Globus pallidus (tissue), 1 donor: ENCODE results near the gene SIRT6.
A peak's percentile ranks its signal among the peaks of the same experiment; 100 is the strongest.
"Not testable (repeated sequence)": the region's sequence is repeated elsewhere in the genome, so short reads cannot be mapped to it uniquely, and the experiment has no call there.

Source experiments
- DNase-seq: peaks from one replicate; pipeline ENCODE4 v3.0.0-alpha.2; 2015; ENCODE audit warnings: low spot score

Gene SIRT6

GRCh38 chr19:4174895-4175668 lies 7.3 kb downstream of the SIRT6 start:
- no peak for DNase-seq

GRCh38 chr19:4174213-4174894 lies 8.0 kb downstream of the SIRT6 start:
- no peak for DNase-seq

- no peak for DNase-seq
These were observed 8.7 kb downstream of the SIRT6 start for GRCh38 chr19:4173479-4174212.

- no peak for DNase-seq
These were observed 9.4 kb downstream of the SIRT6 start for GRCh38 chr19:4172861-4173473.

GRCh38 chr19:4171676-4172075 lies 10.7 kb downstream of the SIRT6 start:
- no peak for DNase-seq

- DNase-seq: no peak
These were observed 18.1 kb downstream of the SIRT6 start for GRCh38 chr19:4164262-4164661.

GRCh38 chr19:4161415-4162077 lies 20.8 kb downstream of the SIRT6 start:
- DNase-seq: no peak

GRCh38 chr19:4157971-4158370 lies 24.4 kb downstream of the SIRT6 start:
- DNase-seq: not testable (repeated sequence)

- DNase-seq: no peak
These were observed 25.2 kb downstream of the SIRT6 start for GRCh38 chr19:4157164-4157563.

GRCh38 chr19:4154571-4155312 lies 27.6 kb downstream of the SIRT6 start:
- DNase-seq: no peak

- DNase-seq: no peak
These were observed 29.9 kb downstream of the SIRT6 start for GRCh38 chr19:4152241-4152998.

GRCh38 chr19:4151623-4152022 lies 30.7 kb downstream of the SIRT6 start:
- DNase-seq: no peak

GRCh38 chr19:4149518-4150288 lies 32.7 kb downstream of the SIRT6 start:
- no peak for DNase-seq

- DNase-seq: no peak
These were observed 37.6 kb downstream of the SIRT6 start for GRCh38 chr19:4144666-4145249.

- not testable (repeated sequence) for DNase-seq
These were observed 39.4 kb downstream of the SIRT6 start for GRCh38 chr19:4142916-4143315.

- peak; percentile 18 for DNase-seq
These were observed 42.1 kb downstream of the SIRT6 start for GRCh38 chr19:4140237-4140711.

- DNase-seq: peak; percentile 41
These were observed 42.6 kb downstream of the SIRT6 start for GRCh38 chr19:4139614-4140236.

GRCh38 chr19:4138445-4138844 lies 43.9 kb downstream of the SIRT6 start:
- no peak for DNase-seq

- DNase-seq: no peak
These were observed 45.7 kb downstream of the SIRT6 start for GRCh38 chr19:4136680-4137088.
